Large intestine (tissue), 3 donors: ENCODE data around the gene RPS26. TPM values are rescaled to one million over a fixed set of nuclear protein-coding genes. Genes with fewer than 3 reads are reported as not detected.

ENCODE experiments used
- DNase-seq, 2 donors: peaks; one replicate each; pipeline versions ENCODE4 v3.0.0 to v3.0.0-alpha.2; 2013
- H3K27ac ChIP-seq: one replicate; pipeline ENCODE4 v1.5.1; 2013; ENCODE audit warnings: low read length
- H3K27me3 ChIP-seq: 2 replicates; pipeline ENCODE4 v1.6.1; 2013; ENCODE audit warnings: low read length; ENCODE audit not compliant: control insufficient read depth, insufficient read depth
- H3K36me3 ChIP-seq: 2 replicates; pipeline ENCODE4 v1.6.1; 2013; ENCODE audit warnings: low read length; ENCODE audit not compliant: control insufficient read depth, insufficient read depth
- H3K4me1 ChIP-seq: one replicate; pipeline ENCODE4 v1.6.1; 2013; ENCODE audit warnings: low read length; ENCODE audit not compliant: control insufficient read depth, insufficient read depth
- H3K4me3 ChIP-seq: one replicate; pipeline ENCODE4 v1.5.1; 2013; ENCODE audit warnings: low read length
- H3K9me3 ChIP-seq: one replicate; pipeline ENCODE4 v1.6.1; 2013; ENCODE audit warnings: mild to moderate bottlenecking, low read depth, low read length, moderate library complexity; ENCODE audit not compliant: control insufficient read depth
- WGBS: methylation state at CpG from one replicate; pipeline ENCODE4 v1.1.5; 2013; ENCODE audit warnings: low lambda C conversion rate; ENCODE audit not compliant: insufficient coverage; 5-methylcytosine and 5-hydroxymethylcytosine counted together
- polyA plus RNA-seq: library from polyadenylated mRNA; unstranded; fragments of 120-200 nt; gene quantifications from one replicate; pipeline ENCODE4 v1.2.1, GENCODE V29; 2013

RPS26 gene
- polyA plus RNA-seq, 1 donor, result 232 TPM

DNA sequence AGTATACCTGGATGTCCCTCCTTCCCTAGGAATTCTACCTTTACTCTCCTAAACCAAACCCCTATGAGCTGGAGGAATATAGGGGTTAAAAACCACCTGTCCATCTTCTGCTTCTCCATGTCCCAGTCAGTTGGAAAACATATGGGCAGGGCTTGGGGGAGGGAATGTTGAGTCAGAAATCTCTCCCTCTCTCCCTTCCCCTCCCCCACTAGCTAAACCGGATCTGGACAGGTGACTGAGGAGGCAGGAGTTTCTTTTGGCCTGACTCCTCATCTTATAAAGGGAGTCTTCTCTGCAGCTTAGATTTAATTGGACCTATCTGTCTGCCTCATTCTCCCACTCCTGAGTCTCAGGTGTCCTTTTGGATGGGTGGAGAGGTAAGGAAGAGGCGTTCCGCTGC, 44.4 kb downstream of the RPS26 start:
- DNase-seq, result no peak
- H3K36me3 ChIP-seq, result peaks cover 56% of the 10 kb centered on the region
- 100% methylated on average over 2 of the region's 3 CpGs for WGBS
- no peaks in the 10 kb centered on the region for H3K9me3 ChIP-seq
- no peaks in the 10 kb centered on the region for H3K27me3 ChIP-seq
- H3K27ac ChIP-seq, result no peak overlapping the region
- H3K4me1 ChIP-seq, result peaks cover 27% of the 10 kb centered on the region
- H3K4me3 ChIP-seq, result no peak overlapping the region

DNA sequence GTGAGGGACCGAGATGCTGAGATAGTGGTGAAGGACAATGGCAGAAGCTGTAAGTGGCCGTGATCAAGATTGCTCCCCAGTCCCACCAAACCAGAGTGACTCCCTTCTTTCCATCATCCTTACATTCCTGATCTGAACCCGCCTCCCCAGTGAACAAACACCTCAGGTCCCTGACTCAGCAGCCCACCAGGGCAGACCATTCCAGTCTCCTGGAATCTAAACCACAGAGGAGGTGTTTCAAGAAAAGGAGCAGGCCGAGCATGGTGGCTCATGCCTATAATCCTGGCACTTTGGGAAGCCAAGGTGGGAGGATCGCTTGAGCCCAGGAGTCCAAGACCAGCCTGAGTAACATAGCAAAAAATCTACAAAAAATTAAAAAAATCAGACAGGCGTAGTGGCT, 44.9 kb downstream of the RPS26 start:
- Histone ChIP-seq H3K4me3 (no peak overlapping the region), H3K9me3 (no peaks in the 10 kb centered on the region), H3K36me3 (peaks cover 59% of the 10 kb centered on the region), H3K27me3 (no peaks in the 10 kb centered on the region), H3K27ac (no peak overlapping the region), H3K4me1 (peaks cover 27% of the 10 kb centered on the region)
- no peak for DNase-seq
- no CpG with 5 or more reads among the region's 6 CpGs for WGBS

DNA sequence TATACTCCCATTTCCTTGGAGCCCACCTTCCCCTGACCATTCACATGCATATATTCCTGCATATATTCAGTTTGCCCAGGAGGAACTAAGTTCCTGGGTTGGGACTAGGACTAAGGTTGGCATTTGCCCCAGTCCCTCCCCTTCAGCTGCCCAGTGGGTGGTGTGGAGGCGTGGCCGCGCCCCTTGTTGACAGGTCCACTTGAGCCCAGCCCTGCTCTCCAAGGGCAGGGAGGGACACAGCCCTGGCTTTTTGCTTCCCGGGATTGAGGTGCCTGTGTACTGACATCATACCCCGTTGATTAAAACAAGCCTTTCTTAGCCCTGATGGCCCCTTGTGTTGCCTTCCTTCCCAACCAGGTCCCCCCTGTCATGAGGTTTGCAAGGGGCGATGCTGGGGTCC, 45.5 kb downstream of the RPS26 start:
- Histone ChIP-seq H3K27ac (no peak overlapping the region), H3K4me3 (no peak overlapping the region), H3K9me3 (no peaks in the 10 kb centered on the region), H3K27me3 (no peaks in the 10 kb centered on the region), H3K4me1 (peaks cover 27% of the 10 kb centered on the region), H3K36me3 (peaks cover 62% of the 10 kb centered on the region)
- DNase-seq, result no peak
- no CpG with 5 or more reads among the region's 6 CpGs for WGBS

Other genes with a start within 250 kb of the RPS26 start
- 71.4 TPM for gene SARNP, start 224.2 kb upstream of the RPS26 start, polyA plus RNA-seq
- gene ORMDL2, start 223.9 kb upstream of the RPS26 start, polyA plus RNA-seq, result 31.4 TPM
- 28.9 TPM for gene DNAJC14, start 212.3 kb upstream of the RPS26 start, polyA plus RNA-seq
- 2.5 TPM for gene MMP19, start 199.0 kb upstream of the RPS26 start, polyA plus RNA-seq
- 30.6 TPM for gene PYM1, start 114.0 kb upstream of the RPS26 start, polyA plus RNA-seq
- gene DGKA, start 110.8 kb upstream of the RPS26 start, polyA plus RNA-seq, result 17.4 TPM
- gene PMEL, start 75.9 kb upstream of the RPS26 start, polyA plus RNA-seq, result 5.7 TPM
- 55.5 TPM for gene CDK2, start 75.1 kb upstream of the RPS26 start, polyA plus RNA-seq
- 112 TPM for gene RAB5B, start 67.8 kb upstream of the RPS26 start, polyA plus RNA-seq
- 44.1 TPM for gene SUOX, start 44.6 kb upstream of the RPS26 start, polyA plus RNA-seq
- gene IKZF4, start 20.9 kb upstream of the RPS26 start, polyA plus RNA-seq, result 13.5 TPM
- gene ERBB3, start 38.2 kb downstream of the RPS26 start, polyA plus RNA-seq, result 326 TPM
- gene PA2G4, start 62.6 kb downstream of the RPS26 start, polyA plus RNA-seq, result 131 TPM
- gene RPL41, start 74.7 kb downstream of the RPS26 start, polyA plus RNA-seq, result 5,871 TPM
- gene ZC3H10, start 76.3 kb downstream of the RPS26 start, polyA plus RNA-seq, result 4.5 TPM
- gene ESYT1, start 86.3 kb downstream of the RPS26 start, polyA plus RNA-seq, result 42.7 TPM
- gene MYL6B, start 110.7 kb downstream of the RPS26 start, polyA plus RNA-seq, result 59.5 TPM
- gene MYL6, start 116.4 kb downstream of the RPS26 start, polyA plus RNA-seq, result 1,754 TPM
- gene SMARCC2, start 147.6 kb downstream of the RPS26 start, polyA plus RNA-seq, result 70.7 TPM
- gene RNF41, start 180.0 kb downstream of the RPS26 start, polyA plus RNA-seq, result 32.2 TPM
- gene NABP2, start 182.4 kb downstream of the RPS26 start, polyA plus RNA-seq, result 29.1 TPM
- gene SLC39A5, start 188.1 kb downstream of the RPS26 start, polyA plus RNA-seq, result 524 TPM
- 25.1 TPM for gene ANKRD52, start 216.5 kb downstream of the RPS26 start, polyA plus RNA-seq
- 12.1 TPM for gene COQ10A, start 225.0 kb downstream of the RPS26 start, polyA plus RNA-seq